ENCODE measurements around the gene SYNGR3.

Gene SYNGR3

GRCh38 chr16:1976216-1976520 lies 13.6 kb upstream of the SYNGR3 start:
- no peak for TF ChIP-seq CTCF (IDR thresholded peaks at IDR 0.05; ENCODE audit: borderline replicate concordance, insufficient read depth, low read depth, low read length)

GRCh38 chr16:1976951-1977874 lies 12.6 kb upstream of the SYNGR3 start:
- no peak for TF ChIP-seq CTCF (IDR thresholded peaks at IDR 0.05; ENCODE audit: borderline replicate concordance, insufficient read depth, low read depth, low read length)
- no peak overlapping the region for H3K4me3 ChIP-seq (ENCODE audit: low read depth, low read length)

More at GRCh38 chr16:1976216-1976520, 13.6 kb upstream of the SYNGR3 start:
- no peak overlapping the region for H3K4me3 ChIP-seq (ENCODE audit: low read depth, low read length)

- no peak overlapping the region for H3K4me3 ChIP-seq (ENCODE audit: low read depth, low read length)
- no peak for TF ChIP-seq CTCF (IDR thresholded peaks at IDR 0.05; ENCODE audit: borderline replicate concordance, insufficient read depth, low read depth, low read length)
Observed at GRCh38 chr16:1977875-1978268, 11.9 kb upstream of the SYNGR3 start.

GRCh38 chr16:1978476-1979120 lies 11.2 kb upstream of the SYNGR3 start:
- no peak for TF ChIP-seq CTCF (IDR thresholded peaks at IDR 0.05; ENCODE audit: borderline replicate concordance, insufficient read depth, low read depth, low read length)
- no peak overlapping the region for H3K4me3 ChIP-seq (ENCODE audit: low read depth, low read length)

- H3K4me3 ChIP-seq (ENCODE audit: low read depth, low read length): no peak overlapping the region
- no peak for TF ChIP-seq CTCF (IDR thresholded peaks at IDR 0.05; ENCODE audit: borderline replicate concordance, insufficient read depth, low read depth, low read length)
Observed at GRCh38 chr16:1979271-1980029, 10.3 kb upstream of the SYNGR3 start.

GRCh38 chr16:1980030-1980769 lies 9.6 kb upstream of the SYNGR3 start:
- H3K4me3 ChIP-seq (ENCODE audit: low read depth, low read length): no peak overlapping the region
- TF ChIP-seq CTCF (IDR thresholded peaks at IDR 0.05; ENCODE audit: borderline replicate concordance, insufficient read depth, low read depth, low read length): no peak

All from GM12875 (cell line).